Fibroblast of the aortic adventitia (primary cell): ENCODE data around the gene FOXN1. TPM values are rescaled to one million over a fixed set of nuclear protein-coding genes. Genes with fewer than 3 reads are reported as not detected.
"Not testable (repeated sequence)": the region's sequence is repeated elsewhere in the genome, so short reads cannot be mapped to it uniquely, and the experiment has no call there.

ENCODE experiments used
- DNase-seq: peaks from one replicate; pipeline ENCODE4 v3.0.0-alpha.2; 2010; ENCODE audit warnings: low read depth
- H3K4me3 ChIP-seq: 2 replicates; pipeline ENCODE4 v1.5.1; 2011; ENCODE audit warnings: low read depth, mild to moderate bottlenecking, control low read depth, low read length, moderate library complexity
- total RNA-seq: library from RNA; depleted of rRNA; stranded (reverse); fragments of >200 nt; gene quantifications from 2 replicates; pipeline ENCODE4 v1.2.3, GENCODE V29; 2012; ENCODE audit warnings: low replicate concordance
- TF ChIP-seq, protein P1 (sequence below): IDR thresholded peaks from 2 replicates; pipeline ENCODE4 v1.5.1; 2011; ENCODE audit warnings: mild to moderate bottlenecking, low read length, control low read depth, inconsistent platforms; ENCODE audit not compliant: insufficient read depth

The FOXN1 gene
- total RNA-seq, 1 donor: not detected

- no peak overlapping the region for H3K4me3 ChIP-seq
- TF ChIP-seq, protein P1, sequence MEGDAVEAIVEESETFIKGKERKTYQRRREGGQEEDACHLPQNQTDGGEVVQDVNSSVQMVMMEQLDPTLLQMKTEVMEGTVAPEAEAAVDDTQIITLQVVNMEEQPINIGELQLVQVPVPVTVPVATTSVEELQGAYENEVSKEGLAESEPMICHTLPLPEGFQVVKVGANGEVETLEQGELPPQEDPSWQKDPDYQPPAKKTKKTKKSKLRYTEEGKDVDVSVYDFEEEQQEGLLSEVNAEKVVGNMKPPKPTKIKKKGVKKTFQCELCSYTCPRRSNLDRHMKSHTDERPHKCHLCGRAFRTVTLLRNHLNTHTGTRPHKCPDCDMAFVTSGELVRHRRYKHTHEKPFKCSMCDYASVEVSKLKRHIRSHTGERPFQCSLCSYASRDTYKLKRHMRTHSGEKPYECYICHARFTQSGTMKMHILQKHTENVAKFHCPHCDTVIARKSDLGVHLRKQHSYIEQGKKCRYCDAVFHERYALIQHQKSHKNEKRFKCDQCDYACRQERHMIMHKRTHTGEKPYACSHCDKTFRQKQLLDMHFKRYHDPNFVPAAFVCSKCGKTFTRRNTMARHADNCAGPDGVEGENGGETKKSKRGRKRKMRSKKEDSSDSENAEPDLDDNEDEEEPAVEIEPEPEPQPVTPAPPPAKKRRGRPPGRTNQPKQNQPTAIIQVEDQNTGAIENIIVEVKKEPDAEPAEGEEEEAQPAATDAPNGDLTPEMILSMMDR: no peak
These were observed 68.4 kb downstream of the FOXN1 start for GRCh38 chr17:28574526-28574925.

GRCh38 chr17:28575126-28575795 lies 69.1 kb downstream of the FOXN1 start:
- no peak overlapping the region for H3K4me3 ChIP-seq
- TF ChIP-seq, protein P1: no peak
- DNase-seq: no peak

More at GRCh38 chr17:28574526-28574925, 68.4 kb downstream of the FOXN1 start:
- no peak for DNase-seq

DNA sequence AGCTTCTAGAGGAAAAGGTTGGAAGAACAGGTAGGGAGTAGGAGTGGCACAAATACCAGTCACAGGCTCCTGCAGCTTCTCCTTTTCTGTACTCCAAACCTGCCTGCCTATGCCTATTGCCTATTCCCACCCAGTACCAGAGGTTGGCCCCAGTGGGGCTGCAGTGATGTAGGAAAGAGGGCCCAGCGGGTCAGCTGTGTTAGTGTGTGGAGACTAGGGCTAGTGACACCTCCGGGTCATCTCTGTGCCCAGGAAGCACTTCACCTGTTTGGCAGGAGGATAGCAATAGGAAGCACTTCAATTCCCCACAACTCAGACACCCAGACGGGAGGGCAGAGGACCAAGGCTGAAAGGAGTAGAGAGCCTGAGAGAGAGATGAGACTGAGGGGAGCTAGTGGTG lies 69.9 kb downstream of the FOXN1 start:
- not testable (repeated sequence) for H3K4me3 ChIP-seq, DNase-seq

- TF ChIP-seq, protein P1: no peak
- H3K4me3 ChIP-seq: peak within 1 kb of the TSS; percentile 55
- DNase-seq: peak; percentile 84
These were observed 70.8 kb downstream of the FOXN1 start, which contains the start of gene ALDOC for GRCh38 chr17:28576758-28577465. Gene ALDOC (minus strand): TSS chr17:28576895. CDS start chr17:28575532, 1,363 bp downstream.

GRCh38 chr17:28577466-28577824 lies 71.3 kb downstream of the FOXN1 start:
- DNase-seq: no peak
- TF ChIP-seq, protein P1: no peak
- H3K4me3 ChIP-seq: no peak overlapping the region

DNA sequence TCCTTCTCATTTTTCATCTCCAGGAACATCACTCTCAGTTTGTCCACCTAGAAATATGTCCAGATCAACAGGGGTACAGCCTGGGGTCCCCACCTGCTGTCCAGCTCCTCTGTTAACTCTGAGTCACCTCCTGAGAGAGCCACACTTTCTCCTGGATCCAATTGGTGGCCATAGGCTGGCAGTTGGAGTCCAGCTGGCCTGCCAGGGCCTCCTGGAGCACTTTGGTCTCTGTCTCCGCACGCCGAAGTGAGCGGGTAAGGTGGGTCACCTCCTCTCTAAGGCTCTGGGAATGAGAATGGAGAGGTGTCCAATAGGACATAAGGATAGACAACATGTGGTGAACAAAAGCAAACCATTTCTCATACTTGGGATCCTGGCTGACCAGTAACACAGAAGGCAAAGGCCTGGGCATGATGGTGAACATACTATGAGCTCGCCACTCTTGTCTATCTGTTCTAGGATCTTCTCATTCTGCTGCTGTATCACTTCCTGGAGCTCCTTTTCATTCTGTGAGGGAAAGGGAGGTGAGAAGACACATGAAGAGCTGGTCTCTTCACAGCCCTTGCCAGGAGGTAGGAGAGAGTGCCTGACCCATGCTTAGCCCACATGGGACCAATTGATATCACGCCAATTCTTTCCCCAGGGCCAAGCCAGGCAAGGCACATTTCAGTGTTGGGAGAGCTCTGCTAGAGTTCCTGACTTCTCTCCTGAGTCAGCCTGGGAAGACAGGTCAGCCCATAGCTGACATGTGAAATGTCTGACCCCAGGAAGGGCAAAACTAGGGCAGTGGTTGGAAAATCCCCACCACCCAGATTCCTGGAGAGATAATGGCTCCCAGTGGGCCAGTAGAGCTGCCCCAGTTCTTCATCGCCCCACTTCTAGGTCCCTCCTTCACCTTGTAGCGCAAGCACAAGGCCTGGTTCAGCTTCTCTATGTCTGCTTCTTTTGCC lies 72.4 kb downstream of the FOXN1 start:
- no peak overlapping the region for H3K4me3 ChIP-seq
- no peak for DNase-seq
- TF ChIP-seq, protein P1: no peak

DNA sequence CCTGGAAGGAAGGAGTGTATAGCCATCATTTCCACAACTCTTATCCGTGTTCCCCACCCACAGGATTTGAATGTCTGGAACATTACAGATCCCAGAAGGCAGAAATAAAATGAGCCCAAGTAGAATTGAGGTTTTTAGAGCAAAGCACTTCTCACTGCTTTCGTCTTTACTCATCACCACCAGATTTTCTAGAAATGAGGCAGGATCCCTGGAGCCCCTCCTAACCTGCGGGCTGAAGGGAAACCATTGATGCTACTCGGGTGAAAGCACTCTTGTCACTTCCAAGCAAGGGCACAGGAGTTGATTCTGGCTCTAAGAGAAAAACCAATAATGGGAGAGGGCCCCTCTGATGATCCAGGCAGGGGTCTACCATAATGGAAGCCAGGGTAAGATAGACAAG lies 73.4 kb downstream of the FOXN1 start:
- TF ChIP-seq, protein P1: no peak

More for the DNA sequence above, 73.4 kb downstream of the FOXN1 start:
- H3K4me3 ChIP-seq: no peak overlapping the region
- no peak for DNase-seq
